Frontal cortex (tissue), 4 donors: ENCODE measurements around the gene TLR7. TPM values are rescaled to one million over a fixed set of nuclear protein-coding genes. Genes with fewer than 3 reads are reported as not detected.

Experiments used
- DNase-seq, 2 donors: peaks; one replicate each; pipeline ENCODE4 v3.0.0; 2012; ENCODE audit warnings: low spot score in 2 of 2
- FAIRE-seq: peaks from 2 replicates; lab custom pipeline; 2012; peaks lifted over from hg19 to GRCh38; lab: Jason Lieb, UNC
- total RNA-seq: library from RNA; depleted of rRNA; stranded (reverse); fragments of >200 nt; gene quantifications from one replicate; pipeline ENCODE4 v1.2.3, GENCODE V29; 2014
- donor health status: control.
- donor health status: control.
- donor health status: control.

TLR7 gene
- 0.82 TPM for total RNA-seq

DNA sequence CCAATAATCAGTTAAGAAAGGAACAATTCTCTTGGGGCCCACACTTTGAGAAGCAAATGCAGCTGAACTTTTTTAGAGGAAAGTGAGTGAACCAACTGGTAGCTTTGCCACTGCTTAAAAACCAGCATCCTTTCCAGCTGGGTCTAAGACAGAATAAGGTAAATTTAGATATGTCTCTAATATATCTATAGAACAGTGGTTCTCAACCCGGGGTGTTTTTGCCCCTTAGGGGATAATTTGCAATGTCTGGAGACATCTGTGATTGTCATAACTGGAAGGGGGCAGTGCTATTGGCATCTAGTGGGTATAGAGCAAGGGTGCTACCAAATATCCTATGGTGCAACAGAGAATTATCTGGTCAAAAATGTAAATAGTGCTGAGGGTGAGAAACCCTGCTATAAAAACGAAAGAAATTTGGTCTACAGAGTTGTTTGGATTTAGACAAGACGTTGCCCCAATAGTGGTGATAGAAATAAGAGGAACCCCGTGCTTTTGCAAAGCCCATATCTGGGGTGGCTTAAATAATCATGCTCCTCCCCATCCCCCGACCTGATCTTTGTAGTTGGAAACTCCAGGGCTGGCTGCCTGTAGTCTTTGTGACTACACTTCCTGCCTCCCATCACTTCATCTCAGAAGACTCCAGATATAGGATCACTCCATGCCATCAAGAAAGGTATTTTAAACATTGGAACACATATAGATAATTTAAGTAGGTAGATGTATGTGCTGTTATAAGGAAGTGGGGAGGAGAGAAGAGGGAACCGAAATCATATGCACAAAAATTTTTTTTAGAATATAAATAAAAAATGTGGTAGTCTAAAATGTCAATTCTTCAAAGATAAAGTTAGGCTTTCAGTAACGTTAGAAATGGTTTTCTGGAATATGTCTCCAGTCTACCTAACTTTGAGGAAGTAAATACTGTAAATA lies at the start of gene TLR7:
TSS of gene TLR7 (plus strand) at position 622 of the 927 bp plus-strand sequence. CDS start 507 bp downstream, outside the sequence.
- no peak for DNase-seq
- FAIRE-seq: no peak

- DNase-seq (no peak), FAIRE-seq (no peak)
Observed at GRCh38 chrX:12817528-12817927, 49.3 kb upstream of the TLR7 start.

GRCh38 chrX:12819222-12819621 lies 47.6 kb upstream of the TLR7 start:
- no peak for DNase-seq
- FAIRE-seq: no peak

- FAIRE-seq (no peak), DNase-seq (no peak)
Observed at GRCh38 chrX:12820737-12821136, 46.1 kb upstream of the TLR7 start.

GRCh38 chrX:12824944-12825343 lies 41.9 kb upstream of the TLR7 start:
- FAIRE-seq: no peak
- DNase-seq: no peak

DNA sequence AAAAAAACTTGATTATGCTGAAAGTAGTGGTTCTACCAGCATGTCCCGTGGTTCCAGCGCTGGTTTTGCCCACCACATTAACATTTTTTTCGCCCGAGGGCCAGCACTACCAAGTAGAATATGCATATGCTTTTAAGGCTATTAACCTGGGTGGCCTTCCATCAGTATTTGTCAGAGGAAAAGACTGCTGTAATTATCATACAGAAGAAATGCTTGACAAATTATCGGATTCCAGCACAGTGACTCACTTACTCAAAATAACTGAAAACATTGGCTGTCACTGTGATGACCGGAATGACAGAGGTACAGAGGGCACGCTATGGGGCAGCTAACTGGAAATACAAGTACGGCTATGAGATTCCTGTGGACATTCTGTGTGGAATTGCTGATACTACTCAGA lies 41.1 kb upstream of the TLR7 start:
- DNase-seq: no peak
- FAIRE-seq: no peak

DNA sequence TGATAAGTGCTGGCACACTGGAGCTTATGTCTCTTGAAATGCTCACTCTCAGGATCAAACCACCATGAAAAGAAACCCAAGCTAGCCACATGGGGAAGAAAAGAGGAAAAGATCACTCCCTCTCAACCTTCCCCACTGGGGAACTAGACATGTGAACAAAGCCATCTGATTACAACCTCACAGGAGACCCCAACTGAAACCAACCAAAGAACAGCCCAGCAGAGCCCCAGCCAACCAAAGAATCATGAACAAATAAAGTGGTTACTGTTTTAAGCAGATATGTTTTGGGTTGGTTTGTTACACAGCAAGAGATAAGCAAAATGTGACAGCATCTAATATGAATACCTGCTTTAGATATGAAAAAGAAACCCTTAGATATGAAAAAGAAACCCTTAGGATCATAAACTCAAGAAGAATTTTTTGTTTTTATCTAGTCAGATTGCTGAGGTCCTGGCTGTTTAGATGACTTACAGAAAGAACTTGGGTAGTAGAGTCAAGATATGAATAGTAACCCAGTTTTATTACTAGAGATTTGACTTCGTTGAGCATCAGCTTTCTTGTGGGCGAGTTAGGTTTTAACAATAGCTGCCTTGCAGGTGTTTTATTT lies 23.7 kb upstream of the TLR7 start:
- DNase-seq (no peak), FAIRE-seq (no peak)

GRCh38 chrX:12843668-12844279 lies 23.1 kb upstream of the TLR7 start:
- FAIRE-seq (no peak), DNase-seq (no peak)

- DNase-seq (no peak), FAIRE-seq (no peak)
Observed at GRCh38 chrX:12844319-12844718, 22.6 kb upstream of the TLR7 start.

- no peak for DNase-seq
- no peak for FAIRE-seq
Observed at GRCh38 chrX:12865359-12865758, 1.5 kb upstream of the TLR7 start.

GRCh38 chrX:12867685-12868084 lies 813 bp downstream of the TLR7 start:
- DNase-seq (no peak), FAIRE-seq (no peak)

GRCh38 chrX:12868747-12869146 lies 1.9 kb downstream of the TLR7 start:
- FAIRE-seq: no peak
- DNase-seq: no peak

DNA sequence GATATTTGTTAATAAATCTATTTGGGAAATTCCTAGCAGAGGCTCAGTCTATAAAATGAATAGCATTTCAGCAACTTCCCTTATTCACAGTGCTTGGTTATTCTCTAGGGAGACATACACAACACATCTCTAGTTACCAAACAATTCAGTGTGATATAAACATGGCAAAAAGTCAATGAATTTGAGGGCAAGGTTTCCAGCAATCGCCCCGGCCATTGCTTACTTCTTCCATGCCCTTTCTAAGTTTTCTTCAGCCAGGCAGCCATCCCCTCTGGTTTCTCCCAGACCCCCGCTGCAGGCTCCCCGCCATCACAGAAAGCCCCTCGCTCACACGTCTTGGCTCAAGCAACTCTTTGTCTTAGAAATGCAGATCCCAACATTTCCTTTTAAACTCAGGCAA lies 4.4 kb downstream of the TLR7 start:
- no peak for DNase-seq
- no peak for FAIRE-seq

- no peak for DNase-seq
- no peak for FAIRE-seq
Observed at GRCh38 chrX:12872741-12873140, 5.9 kb downstream of the TLR7 start.

GRCh38 chrX:12874581-12874980 lies 7.7 kb downstream of the TLR7 start:
- DNase-seq (no peak), FAIRE-seq (no peak)

GRCh38 chrX:12877386-12877785 lies 10.5 kb downstream of the TLR7 start:
- DNase-seq: no peak

DNA sequence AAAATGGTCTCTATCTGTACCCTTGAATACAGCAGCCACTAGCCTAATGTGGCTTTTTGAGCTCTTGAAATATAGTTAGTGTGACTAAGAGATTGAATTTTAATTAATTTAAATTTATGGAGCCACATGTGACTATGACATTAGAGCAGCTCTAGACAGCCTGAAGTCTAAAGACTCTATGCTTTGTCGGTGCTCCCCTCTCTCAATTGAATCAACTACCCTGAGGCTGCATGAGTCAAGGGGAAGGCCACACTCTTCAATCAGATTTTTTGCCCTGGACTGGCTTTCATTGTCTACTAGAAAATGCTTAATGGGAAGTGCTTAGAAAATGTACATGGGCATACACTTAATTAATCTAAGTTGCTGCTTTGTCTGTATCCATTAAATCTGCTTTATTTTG lies 11.7 kb downstream of the TLR7 start:
- DNase-seq (no peak), FAIRE-seq (no peak)

More at GRCh38 chrX:12877386-12877785, 10.5 kb downstream of the TLR7 start:
- FAIRE-seq: no peak

GRCh38 chrX:12881914-12882313 lies 15.0 kb downstream of the TLR7 start:
- FAIRE-seq: no peak
- DNase-seq: no peak

GRCh38 chrX:12885508-12885907 lies 18.6 kb downstream of the TLR7 start:
- DNase-seq (no peak), FAIRE-seq (no peak)

GRCh38 chrX:12886545-12886944 lies 19.7 kb downstream of the TLR7 start:
- DNase-seq (no peak), FAIRE-seq (no peak)

GRCh38 chrX:12887141-12887540 lies 20.3 kb downstream of the TLR7 start:
- no peak for DNase-seq
- FAIRE-seq: no peak
